A673 (cell line): ENCODE measurements around the gene ZNF865. TPM values are rescaled to one million over a fixed set of nuclear protein-coding genes. Genes with fewer than 3 reads are reported as not detected.

Source experiments
- BruUV-seq: library from RNA; stranded (reverse); fragments of 400-500 nt; replicated peaks from 2 replicates; lab custom pipeline; 2021; lab: Mats Ljungman, UMichigan
- CTCF ChIA-PET: fragments of 300-600 bp; sonication (Branson Sonifier 250); formaldehyde crosslinking; loops from one replicate; lab custom pipeline; 2022; ENCODE audit warnings: antibody characterized with exemption; lab: Charles Lee
- POLR2A ChIA-PET: fragments of 300-600 bp; sonication (Branson Sonifier 250); formaldehyde crosslinking; loops from one replicate; lab custom pipeline; 2022; ENCODE audit warnings: antibody characterized with exemption; ENCODE audit not compliant: low non-redundant PET; lab: Charles Lee
- DNase-seq: peaks from one replicate; pipeline ENCODE4 v3.0.0-alpha.2; 2015; ENCODE audit warnings: low spot score
- H3K27ac ChIP-seq: fragments of 200-600 bp; sonication (generic); 2 replicates; pipeline ENCODE4 v1.5.1; 2016; ENCODE audit warnings: mixed run types, low read depth, mild to moderate bottlenecking, mixed read lengths, antibody characterized with exemption, low read length; ENCODE audit not compliant: poor library complexity, severe bottlenecking
- H3K27me3 ChIP-seq: fragments of 200-600 bp; sonication (generic); replicated peaks from 2 replicates; pipeline ENCODE4 v1.6.1; 2017; ENCODE audit warnings: mixed run types, low read depth, mild to moderate bottlenecking, mixed read lengths, antibody characterized with exemption, low read length; ENCODE audit not compliant: insufficient read depth, poor library complexity
- H3K36me3 ChIP-seq: fragments of 200-600 bp; sonication (generic); 2 replicates; pipeline ENCODE4 v1.6.1; 2016; ENCODE audit warnings: mixed run types, mild to moderate bottlenecking, mixed read lengths, antibody characterized with exemption, low read length; ENCODE audit not compliant: insufficient read depth, poor library complexity, severe bottlenecking
- H3K4me1 ChIP-seq: fragments of 200-600 bp; sonication (generic); 2 replicates; pipeline ENCODE4 v1.6.1; 2017; ENCODE audit warnings: mixed run types, mild to moderate bottlenecking, mixed read lengths, antibody characterized with exemption, low read length; ENCODE audit not compliant: insufficient read depth, poor library complexity, severe bottlenecking
- H3K4me3 ChIP-seq: fragments of 200-600 bp; sonication (generic); 2 replicates; pipeline ENCODE4 v1.5.1; 2016; ENCODE audit warnings: low read depth, mixed run types, mild to moderate bottlenecking, mixed read lengths, low read length; ENCODE audit not compliant: poor library complexity, severe bottlenecking
- H3K9me3 ChIP-seq: fragments of 200-600 bp; sonication (generic); 2 replicates; pipeline ENCODE4 v1.6.1; 2016; ENCODE audit warnings: mixed run types, low read depth, mild to moderate bottlenecking, mixed read lengths, antibody characterized with exemption, low read length; ENCODE audit not compliant: poor library complexity, severe bottlenecking
- EZH2 ChIP-seq: fragments of 200-600 bp; sonication (generic); IDR thresholded peaks from 2 replicates; pipeline ENCODE4 v1.6.1; 2017; ENCODE audit warnings: borderline replicate concordance, low read depth, mild to moderate bottlenecking, mixed read lengths, antibody characterized with exemption, low read length; ENCODE audit not compliant: poor library complexity, severe bottlenecking
- intact Hi-C: fragments of 100-400 bp; cut with micrococcal nuclease; formaldehyde crosslinking; loops from one replicate; pipeline ENCODE4 v1.10.0; 2022; ENCODE audit not compliant: unreplicated experiment
- total RNA-seq: library from RNA; stranded (reverse); gene quantifications from 2 replicates; pipeline ENCODE4 v1.2.3, GENCODE V29; 2021
- TF ChIP-seq, protein P1 (sequence below): fragments of 300-800, 200-600 bp; sonication (generic); conservative IDR thresholded peaks from 2 replicates; pipeline ENCODE4 v1.5.1; 2017; ENCODE audit warnings: low read depth, mild to moderate bottlenecking, antibody characterized with exemption, low read length, moderate library complexity, mixed read lengths

Gene ZNF865
- total RNA-seq, 1 experiment from 2014 or later, result 16.1 TPM

DNA sequence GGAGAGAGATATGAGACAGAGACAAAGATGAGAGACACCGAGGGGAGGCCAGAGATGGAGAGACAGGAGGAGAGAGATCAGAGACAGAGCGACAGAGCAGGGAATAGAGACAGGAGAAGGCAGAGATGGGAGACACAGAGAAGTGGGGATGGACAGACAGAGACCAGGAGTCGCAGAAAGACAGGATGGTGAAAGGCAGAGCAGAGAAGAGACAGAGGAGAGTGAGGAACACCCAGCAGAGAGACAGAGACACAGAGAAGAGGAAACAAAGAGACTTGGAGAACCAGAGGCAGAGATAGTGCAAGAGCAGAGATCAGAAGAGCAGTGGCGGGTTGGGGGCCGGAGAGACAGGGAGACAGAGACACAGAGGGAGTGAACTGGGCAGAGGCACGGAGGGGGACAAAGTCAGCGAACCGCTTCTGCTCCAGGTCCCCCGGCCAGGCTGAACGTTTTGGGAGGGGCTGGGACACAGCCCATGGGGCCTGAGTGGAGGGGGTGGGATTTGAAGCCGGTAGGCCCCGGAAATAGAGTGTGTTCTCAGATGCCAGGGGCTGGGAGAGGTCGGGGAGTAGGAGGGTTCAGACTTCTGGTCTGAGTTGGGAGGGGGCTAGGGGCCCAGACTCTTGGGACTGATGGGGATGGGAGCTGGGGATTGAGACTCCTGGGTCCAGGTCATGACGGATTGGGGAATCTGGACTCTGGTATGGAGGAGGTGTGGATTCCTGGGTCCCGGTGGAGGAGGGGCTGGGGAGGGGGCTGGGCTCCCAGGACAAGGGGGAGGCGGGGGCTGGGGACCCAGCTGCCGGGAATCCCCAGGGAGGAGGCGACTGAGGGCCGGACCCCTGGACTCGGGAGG is 25.5 kb upstream of the ZNF865 start:
- POLR2A ChIA-PET, result interaction anchor here (0.5 kb wide), 1 partner anchor 19 kb away, joined by 4 read pairs; the partner anchor contains the start of gene FIZ1
- intact Hi-C loops, result no loop called here
- CTCF ChIA-PET, result interaction anchor here (0.7 to 0.9 kb wide), 2 partner anchors 26 to 76 kb away, joined by 3 read pairs; no protein-coding TSS in a partner anchor
- TF ChIP-seq, protein P1, sequence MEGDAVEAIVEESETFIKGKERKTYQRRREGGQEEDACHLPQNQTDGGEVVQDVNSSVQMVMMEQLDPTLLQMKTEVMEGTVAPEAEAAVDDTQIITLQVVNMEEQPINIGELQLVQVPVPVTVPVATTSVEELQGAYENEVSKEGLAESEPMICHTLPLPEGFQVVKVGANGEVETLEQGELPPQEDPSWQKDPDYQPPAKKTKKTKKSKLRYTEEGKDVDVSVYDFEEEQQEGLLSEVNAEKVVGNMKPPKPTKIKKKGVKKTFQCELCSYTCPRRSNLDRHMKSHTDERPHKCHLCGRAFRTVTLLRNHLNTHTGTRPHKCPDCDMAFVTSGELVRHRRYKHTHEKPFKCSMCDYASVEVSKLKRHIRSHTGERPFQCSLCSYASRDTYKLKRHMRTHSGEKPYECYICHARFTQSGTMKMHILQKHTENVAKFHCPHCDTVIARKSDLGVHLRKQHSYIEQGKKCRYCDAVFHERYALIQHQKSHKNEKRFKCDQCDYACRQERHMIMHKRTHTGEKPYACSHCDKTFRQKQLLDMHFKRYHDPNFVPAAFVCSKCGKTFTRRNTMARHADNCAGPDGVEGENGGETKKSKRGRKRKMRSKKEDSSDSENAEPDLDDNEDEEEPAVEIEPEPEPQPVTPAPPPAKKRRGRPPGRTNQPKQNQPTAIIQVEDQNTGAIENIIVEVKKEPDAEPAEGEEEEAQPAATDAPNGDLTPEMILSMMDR, result no peak
- no peak for TF ChIP-seq EZH2
- H3K27me3 ChIP-seq, result no peaks in the 10 kb centered on the region
- BruUV-seq, result no TSS peak
- no peaks in the 10 kb centered on the region for H3K4me1 ChIP-seq
- H3K36me3 ChIP-seq, result peaks cover 18% of the 10 kb centered on the region
- peak overlapping the region; percentile 98 for H3K4me3 ChIP-seq
- peak overlapping the region; percentile 95 for H3K27ac ChIP-seq
- no peak for DNase-seq
- no peaks in the 10 kb centered on the region for H3K9me3 ChIP-seq

DNA sequence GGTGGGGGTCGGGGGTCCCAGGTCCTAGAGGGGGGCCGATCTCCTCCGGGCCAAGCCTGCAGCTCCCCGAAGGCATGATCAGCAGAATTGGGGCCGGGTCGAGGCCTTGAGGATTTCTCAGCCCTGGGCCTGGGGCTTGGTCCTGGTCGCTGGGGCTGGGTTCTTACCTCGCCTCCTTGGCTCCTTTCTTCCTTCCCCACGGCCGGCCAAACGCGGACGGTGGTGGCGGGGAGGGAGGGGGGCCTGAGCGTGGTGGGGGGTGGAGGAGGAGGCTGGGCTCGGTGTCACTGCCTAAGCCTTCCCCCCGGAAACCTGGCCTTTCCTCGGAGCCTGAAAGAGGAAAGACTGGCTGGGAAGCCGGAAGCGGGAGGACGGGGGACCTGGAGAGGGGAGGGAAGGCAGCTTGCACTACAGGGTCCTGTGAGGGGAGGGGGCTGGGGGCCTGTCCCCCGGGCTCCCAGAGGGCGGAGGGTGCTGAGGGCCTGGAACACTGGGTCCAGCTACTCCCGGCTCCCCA is 24.8 kb upstream of the ZNF865 start, which contains the start of gene ZNF579:
TSS of gene ZNF579 (minus strand) at position 221 of the 517 bp plus-strand sequence. CDS start 1,209 bp downstream, outside the sequence.
- peaks cover 18% of the 10 kb centered on the region for H3K36me3 ChIP-seq
- ChIA-PET POLR2A (interaction anchor here (0.5 to 0.7 kb wide), 2 partner anchors 18 to 20 kb away, joined by 3 to 4 read pairs; partner anchors contain the start of gene FIZ1), CTCF (interaction anchor here (0.7 to 0.9 kb wide), 2 partner anchors 26 to 75 kb away, joined by 3 read pairs; no protein-coding TSS in a partner anchor)
- intact Hi-C loops, result no loop called here
- TF ChIP-seq EZH2, result no peak
- TF ChIP-seq, protein P1, result no peak
- no peaks in the 10 kb centered on the region for H3K9me3 ChIP-seq
- H3K4me3 ChIP-seq, result peak within 1 kb of the TSS; percentile 98
- peak; percentile 94 for DNase-seq
- no peaks in the 10 kb centered on the region for H3K27me3 ChIP-seq
- BruUV-seq, result no TSS peak
- peak within 1 kb of the TSS; percentile 95 for H3K27ac ChIP-seq
- H3K4me1 ChIP-seq, result peaks cover 6% of the 10 kb centered on the region

DNA sequence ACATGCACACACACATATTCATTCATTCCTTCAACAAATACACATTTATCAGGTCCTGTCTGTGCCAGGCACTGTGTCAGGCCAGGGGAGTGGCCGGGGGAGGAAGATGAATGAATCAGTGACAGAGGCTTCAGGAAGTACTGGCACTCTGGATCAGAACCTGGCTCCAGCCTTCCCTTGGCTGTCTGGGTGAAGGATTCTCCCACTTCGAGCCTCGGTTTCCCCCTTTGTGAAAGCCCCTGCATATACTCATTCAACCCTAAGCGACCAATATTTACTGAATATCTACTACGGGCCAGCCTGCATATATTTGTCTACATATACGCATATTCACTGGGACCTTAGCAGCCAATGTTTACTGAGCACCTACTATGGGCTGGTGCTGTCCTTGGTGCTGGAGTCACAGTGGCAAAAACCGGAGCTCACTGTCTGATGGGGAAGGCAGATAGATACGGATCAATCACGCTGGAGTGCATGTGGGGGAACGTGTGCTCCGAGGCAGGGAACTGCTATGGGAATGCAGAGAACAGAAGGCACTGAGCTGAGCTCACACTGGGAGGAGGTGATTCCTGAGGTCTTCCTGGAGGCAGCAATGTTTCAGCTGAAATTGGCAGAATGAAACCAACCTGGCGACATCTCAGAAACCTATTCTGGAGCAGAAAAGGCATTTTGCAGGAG is 24.2 kb upstream of the ZNF865 start:
- Histone ChIP-seq H3K27ac (peak overlapping the region; percentile 95), H3K9me3 (no peaks in the 10 kb centered on the region), H3K4me3 (peak overlapping the region; percentile 98), H3K4me1 (peaks cover 12% of the 10 kb centered on the region), H3K36me3 (peaks cover 15% of the 10 kb centered on the region), H3K27me3 (no peaks in the 10 kb centered on the region)
- POLR2A ChIA-PET, result interaction anchor here (0.5 to 0.7 kb wide), 2 partner anchors 18 to 21 kb away, joined by 3 read pairs; partner anchors contain the start of gene FIZ1
- TF ChIP-seq, protein P1, result no peak
- no peak for TF ChIP-seq EZH2
- no peak for DNase-seq
- intact Hi-C loops, result no loop called here
- CTCF ChIA-PET, result no interaction called here
- BruUV-seq, result no TSS peak
